H9 (cell line): Measurements from ENCODE around the gene CIT. TPM values are rescaled to one million over a fixed set of nuclear protein-coding genes. Genes with fewer than 3 reads are reported as not detected.

Experiments used
- DNase-seq: peaks from one replicate; pipeline ENCODE4 v3.0.0-alpha.2; 2017
- H2AFZ ChIP-seq: one replicate; pipeline ENCODE4 v1.6.1; 2013; ENCODE audit warnings: mild to moderate bottlenecking, low read length, control low read depth, moderate library complexity
- H2AK5ac ChIP-seq: 2 replicates; pipeline ENCODE4 v1.6.1; 2013; ENCODE audit warnings: low read length, control low read depth, mixed read lengths; ENCODE audit not compliant: insufficient read length
- H2BK120ac ChIP-seq: one replicate; pipeline ENCODE4 v1.6.1; 2013; ENCODE audit warnings: low read depth, mild to moderate bottlenecking, low read length, control low read depth, inconsistent platforms; ENCODE audit not compliant: poor library complexity, severe bottlenecking
- H2BK12ac ChIP-seq: 2 replicates; pipeline ENCODE4 v1.6.1; 2013; ENCODE audit warnings: low read length, control low read depth, mixed read lengths, low read depth; ENCODE audit not compliant: insufficient read length
- H2BK15ac ChIP-seq: 2 replicates; pipeline ENCODE4 v1.6.1; 2013; ENCODE audit warnings: low read depth, low read length, control low read depth
- H2BK20ac ChIP-seq: one replicate; pipeline ENCODE4 v1.6.1; 2013; ENCODE audit warnings: low read depth, mild to moderate bottlenecking, low read length, control low read depth, inconsistent platforms; ENCODE audit not compliant: poor library complexity, severe bottlenecking
- H2BK5ac ChIP-seq: 2 replicates; pipeline ENCODE4 v1.6.1; 2013; ENCODE audit warnings: low read length, control low read depth, mixed read lengths; ENCODE audit not compliant: insufficient read length
- H3K14ac ChIP-seq: 2 replicates; pipeline ENCODE4 v1.6.1; 2013; ENCODE audit warnings: low read length, control low read depth; ENCODE audit not compliant: insufficient read depth
- H3K18ac ChIP-seq: 2 replicates; pipeline ENCODE4 v1.6.1; 2013; ENCODE audit warnings: low read depth, mild to moderate bottlenecking, mixed read lengths, low read length, control low read depth; ENCODE audit not compliant: insufficient read length
- H3K23ac ChIP-seq: 2 replicates; pipeline ENCODE4 v1.6.1; 2013; ENCODE audit warnings: low read length, control low read depth, mixed read lengths, low read depth; ENCODE audit not compliant: insufficient read length
- H3K23me2 ChIP-seq: 2 replicates; pipeline ENCODE4 v1.6.1; 2013; ENCODE audit warnings: low read depth, mild to moderate bottlenecking, mixed read lengths, low read length, control low read depth; ENCODE audit not compliant: insufficient read length, poor library complexity, severe bottlenecking
- H3K27ac ChIP-seq: 2 replicates; pipeline ENCODE4 v1.5.1; 2013; ENCODE audit warnings: low read length, control low read depth, mixed read lengths, low read depth; ENCODE audit not compliant: insufficient read length
- H3K27me3 ChIP-seq: 2 replicates; pipeline ENCODE4 v1.6.1; 2013; ENCODE audit warnings: low read length, control low read depth, inconsistent platforms; ENCODE audit not compliant: insufficient read depth
- H3K4ac ChIP-seq: 2 replicates; pipeline ENCODE4 v1.6.1; 2013; ENCODE audit warnings: low read depth, mild to moderate bottlenecking, control low read depth, inconsistent platforms, low read length, moderate library complexity
- H3K4me1 ChIP-seq: 2 replicates; pipeline ENCODE4 v1.6.1; 2013; ENCODE audit warnings: low read length, control low read depth, inconsistent platforms; ENCODE audit not compliant: insufficient read depth
- H3K4me2 ChIP-seq: 2 replicates; pipeline ENCODE4 v1.6.1; 2013; ENCODE audit warnings: low read length, control low read depth, mixed read lengths; ENCODE audit not compliant: insufficient read length, insufficient read depth
- H3K56ac ChIP-seq: 2 replicates; pipeline ENCODE4 v1.6.1; 2013; ENCODE audit warnings: low read depth, mild to moderate bottlenecking, mixed read lengths, low read length, control low read depth; ENCODE audit not compliant: insufficient read length
- H3K79me1 ChIP-seq: 2 replicates; pipeline ENCODE4 v1.6.1; 2013; ENCODE audit warnings: low read depth, mild to moderate bottlenecking, moderate library complexity, low read length, control low read depth, inconsistent platforms; ENCODE audit not compliant: insufficient read depth, poor library complexity, severe bottlenecking
- H3K79me2 ChIP-seq: 2 replicates; pipeline ENCODE4 v1.6.1; 2013; ENCODE audit warnings: low read length, control low read depth, inconsistent platforms; ENCODE audit not compliant: insufficient read depth
- H3K9ac ChIP-seq: 2 replicates; pipeline ENCODE4 v1.6.1; 2013; ENCODE audit warnings: low read length, control low read depth, mixed read lengths; ENCODE audit not compliant: insufficient read length; ENCODE audit errors: extremely low read depth
- H3K9me3 ChIP-seq: one replicate; pipeline ENCODE4 v1.6.1; 2013; ENCODE audit warnings: low read depth, low read length, inconsistent platforms; ENCODE audit not compliant: control insufficient read depth
- H3T11ph ChIP-seq: one replicate; pipeline ENCODE4 v1.6.1; 2013; ENCODE audit warnings: mild to moderate bottlenecking, low read length, control low read depth, inconsistent platforms
- H4K20me1 ChIP-seq: one replicate; pipeline ENCODE4 v1.6.1; 2013; ENCODE audit not compliant: control insufficient read depth, insufficient read length, insufficient read depth
- H4K5ac ChIP-seq: 2 replicates; pipeline ENCODE4 v1.6.1; 2013; ENCODE audit warnings: low read depth, mild to moderate bottlenecking, mixed read lengths, low read length, control low read depth; ENCODE audit not compliant: insufficient read length
- H4K8ac ChIP-seq: replicated peaks from 2 replicates; pipeline ENCODE4 v1.6.1; 2013; ENCODE audit warnings: low read length, control low read depth, mixed read lengths, low read depth; ENCODE audit not compliant: insufficient read length
- H4K91ac ChIP-seq: 2 replicates; pipeline ENCODE4 v1.6.1; 2013; ENCODE audit warnings: low read depth, mild to moderate bottlenecking, moderate library complexity, mixed read lengths, low read length, control low read depth; ENCODE audit not compliant: insufficient read length
- H3K27ac Mint-ChIP-seq, 3 experiments: 2 replicates in 2 of 3; 3 replicates in 1 of 3; pipeline ENCODE4 v1.8.0; 2020 to 2021; ENCODE audit warnings: mixed read lengths in 3 of 3, mild to moderate bottlenecking in 1 of 3, moderate library complexity in 1 of 3
- H3K27me3 Mint-ChIP-seq: 2 replicates; pipeline ENCODE4 v1.8.0; 2021; ENCODE audit warnings: low read depth, mild to moderate bottlenecking, moderate library complexity, mixed read lengths
- H3K36me3 Mint-ChIP-seq, 3 experiments: 2 replicates in 2 of 3; 3 replicates in 1 of 3; pipeline ENCODE4 v1.8.0; 2020 to 2021; ENCODE audit warnings: low read depth in 3 of 3, mixed read lengths in 3 of 3; ENCODE audit not compliant: insufficient read depth in 1 of 3
- H3K4me1 Mint-ChIP-seq, 2 experiments: 2 replicates each; pipeline ENCODE4 v1.8.0; 2020; ENCODE audit warnings: mixed read lengths in 2 of 2
- H3K4me3 Mint-ChIP-seq, 2 experiments: 2 replicates in 1 of 2; 3 replicates in 1 of 2; pipeline ENCODE4 v1.8.0; 2020 to 2021; ENCODE audit warnings: mild to moderate bottlenecking in 2 of 2, mixed read lengths in 2 of 2, moderate library complexity in 1 of 2
- H3K9me3 Mint-ChIP-seq, 2 experiments: 2 replicates in 1 of 2; 3 replicates in 1 of 2; pipeline ENCODE4 v1.8.0; 2020; ENCODE audit warnings: mild to moderate bottlenecking in 2 of 2, mixed read lengths in 2 of 2, moderate library complexity in 1 of 2
- WGBS: extraction: QIAGEN DNeasy Blood & Tissue Kit; methylation state at CpG from one replicate; pipeline ENCODE4 v1.1.7; 2013; ENCODE audit warnings: missing lambda C conversion rate, low lambda C conversion rate, mixed read lengths; ENCODE audit not compliant: insufficient read length; ENCODE audit errors: extremely low coverage; 5-methylcytosine and 5-hydroxymethylcytosine counted together
- total RNA-seq: library from RNA; stranded (reverse); gene quantifications from 2 replicates; pipeline ENCODE4 v1.2.1, GENCODE V29; 2021
- TF ChIP-seq, protein P1 (sequence below): fragments of 200-600 bp; sonication (generic); conservative IDR thresholded peaks from 3 replicates; pipeline ENCODE4 v1.8.0; 2021; ENCODE audit warnings: antibody characterized with exemption, mild to moderate bottlenecking

The CIT gene
- total RNA-seq, 1 experiment from 2014 or later, result 55.3 TPM

DNA sequence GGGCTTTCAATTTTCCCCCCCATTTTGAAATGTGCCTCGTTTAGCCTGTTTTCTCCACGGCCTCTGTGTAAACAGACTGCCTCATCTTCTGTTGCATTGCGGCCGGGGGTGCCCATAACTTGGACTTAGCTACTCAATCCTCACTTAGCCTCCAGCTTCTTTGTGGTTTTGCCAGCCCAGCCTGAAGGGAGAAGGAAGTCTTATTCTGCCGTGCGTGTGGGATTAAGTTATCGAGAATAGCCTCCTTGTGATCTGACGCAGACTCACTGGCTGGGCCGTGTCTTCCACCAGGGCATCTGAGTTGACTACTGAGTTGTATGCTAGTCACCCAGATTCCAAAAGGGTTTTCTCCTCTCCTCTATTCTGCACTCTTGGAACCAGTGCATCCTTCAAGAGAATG is 201.1 kb downstream of the CIT start:
- no peaks in the 10 kb centered on the region for H3K9me3 ChIP-seq

More for the DNA sequence above, 201.1 kb downstream of the CIT start:
- no peak overlapping the region for H3K56ac ChIP-seq
- no peak for DNase-seq
- no peak overlapping the region for H3K4me2 ChIP-seq
- no peak overlapping the region for H4K5ac ChIP-seq
- Mint-ChIP-seq H3K9me3 (no peaks in the 10 kb centered on the region), H3K4me1 (peaks cover 5 to 22% of the 10 kb centered on the region in 2 experiments), H3K36me3 (peaks cover 73 to 100% (median 90%) of the 10 kb centered on the region in 3 experiments), H3K4me3 (no peak overlapping the region), H3K27me3 (no peaks in the 10 kb centered on the region), H3K27ac (no peak overlapping the region)
- H3K27me3 ChIP-seq, result no peaks in the 10 kb centered on the region
- H4K8ac ChIP-seq, result no peak overlapping the region
- no peak overlapping the region for H2BK20ac ChIP-seq
- TF ChIP-seq, protein P1, sequence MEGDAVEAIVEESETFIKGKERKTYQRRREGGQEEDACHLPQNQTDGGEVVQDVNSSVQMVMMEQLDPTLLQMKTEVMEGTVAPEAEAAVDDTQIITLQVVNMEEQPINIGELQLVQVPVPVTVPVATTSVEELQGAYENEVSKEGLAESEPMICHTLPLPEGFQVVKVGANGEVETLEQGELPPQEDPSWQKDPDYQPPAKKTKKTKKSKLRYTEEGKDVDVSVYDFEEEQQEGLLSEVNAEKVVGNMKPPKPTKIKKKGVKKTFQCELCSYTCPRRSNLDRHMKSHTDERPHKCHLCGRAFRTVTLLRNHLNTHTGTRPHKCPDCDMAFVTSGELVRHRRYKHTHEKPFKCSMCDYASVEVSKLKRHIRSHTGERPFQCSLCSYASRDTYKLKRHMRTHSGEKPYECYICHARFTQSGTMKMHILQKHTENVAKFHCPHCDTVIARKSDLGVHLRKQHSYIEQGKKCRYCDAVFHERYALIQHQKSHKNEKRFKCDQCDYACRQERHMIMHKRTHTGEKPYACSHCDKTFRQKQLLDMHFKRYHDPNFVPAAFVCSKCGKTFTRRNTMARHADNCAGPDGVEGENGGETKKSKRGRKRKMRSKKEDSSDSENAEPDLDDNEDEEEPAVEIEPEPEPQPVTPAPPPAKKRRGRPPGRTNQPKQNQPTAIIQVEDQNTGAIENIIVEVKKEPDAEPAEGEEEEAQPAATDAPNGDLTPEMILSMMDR, result no peak
- H3K23ac ChIP-seq, result no peak overlapping the region
- no peak overlapping the region for H3K27ac ChIP-seq
- no peaks in the 10 kb centered on the region for H3K79me2 ChIP-seq
- no peaks in the 10 kb centered on the region for H3K79me1 ChIP-seq
- H3K4me1 ChIP-seq, result no peaks in the 10 kb centered on the region
- no peak overlapping the region for H3K4ac ChIP-seq
- no peak overlapping the region for H2BK5ac ChIP-seq
- WGBS, result no CpG with 5 or more reads among the region's 9 CpGs
- H3T11ph ChIP-seq, result no peak overlapping the region
- no peaks in the 10 kb centered on the region for H4K20me1 ChIP-seq
- no peaks in the 10 kb centered on the region for H3K23me2 ChIP-seq
- no peak overlapping the region for H2AK5ac ChIP-seq
- H2BK120ac ChIP-seq, result no peak overlapping the region
- no peak overlapping the region for H3K18ac ChIP-seq
- no peak overlapping the region for H2BK15ac ChIP-seq
- no peak overlapping the region for H3K14ac ChIP-seq
- H2AFZ ChIP-seq, result no peak overlapping the region
- no peak overlapping the region for H4K91ac ChIP-seq
- H2BK12ac ChIP-seq, result no peak overlapping the region
- no peak overlapping the region for H3K9ac ChIP-seq
